ENCODE results near the gene AKT3.

- TF ChIP-seq CTCF (IDR thresholded peaks at IDR 0.05) (no peak), POLR2A (IDR thresholded peaks at IDR 0.05) (no peak)
Measured at GRCh38 chr1:243585982-243586381, 264.1 kb downstream of the AKT3 start.

Data from vagina (tissue), 2 donors.